PC-3 (cell line): Measurements from ENCODE around the gene LSM2. TPM values are rescaled to one million over a fixed set of nuclear protein-coding genes. Genes with fewer than 3 reads are reported as not detected.
A peak's percentile ranks its signal among the peaks of the same experiment; 100 is the strongest.

Source experiments
- ATAC-seq: fragments of 200-7000 bp; cut with Tn5 transposase; 2 replicates; pipeline ENCODE4 v1.9.1; 2020; ENCODE audit warnings: mild to moderate bottlenecking, moderate library complexity
- BruUV-seq: library from RNA; stranded (reverse); fragments of 400-500 nt; replicated peaks from 2 replicates; lab custom pipeline; 2021; lab: Mats Ljungman, UMichigan
- CTCF ChIA-PET: fragments of 300-600 bp; sonication (Branson Sonifier 250); formaldehyde crosslinking; loops from one replicate; lab custom pipeline; 2022; ENCODE audit warnings: antibody characterized with exemption; lab: Charles Lee
- POLR2A ChIA-PET: fragments of 300-600 bp; sonication (Branson Sonifier 250); formaldehyde crosslinking; loops from one replicate; lab custom pipeline; 2022; ENCODE audit warnings: antibody characterized with exemption; ENCODE audit not compliant: unreplicated experiment; lab: Charles Lee
- DNase-seq: peaks from one replicate; pipeline ENCODE4 v3.0.0-alpha.2; 2015
- H2AFZ ChIP-seq: fragments of 300-600 bp; sonication (generic); 2 replicates; pipeline ENCODE4 v1.6.0; 2016; ENCODE audit warnings: antibody characterized with exemption, low read length
- H3F3A ChIP-seq: fragments of 300-600 bp; sonication (generic); one replicate; pipeline ENCODE4 v1.6.0; 2017; ENCODE audit warnings: antibody characterized with exemption, low read length, control low read depth, mild to moderate bottlenecking; ENCODE audit not compliant: unreplicated experiment
- H3K27ac ChIP-seq: fragments of 300-600 bp; sonication (generic); 2 replicates; pipeline ENCODE4 v1.5.1; 2016; ENCODE audit warnings: mild to moderate bottlenecking, low read length
- H3K27me3 ChIP-seq: fragments of 300-600 bp; sonication (generic); 2 replicates; pipeline ENCODE4 v1.6.1; 2016; ENCODE audit warnings: low read length, mixed read lengths
- H3K36me3 ChIP-seq: fragments of 300-600 bp; sonication (generic); 2 replicates; pipeline ENCODE4 v1.6.1; 2016; ENCODE audit warnings: low read depth, mixed run types, low read length, mixed read lengths
- H3K4me1 ChIP-seq: fragments of 300-600 bp; sonication (generic); 2 replicates; pipeline ENCODE4 v1.5.1; 2016; ENCODE audit warnings: low read length; ENCODE audit not compliant: insufficient read depth
- H3K4me2 ChIP-seq: fragments of 300-600 bp; sonication (generic); 2 replicates; pipeline ENCODE4 v1.6.0; 2016; ENCODE audit warnings: low read length
- H3K4me3 ChIP-seq: fragments of 300-600 bp; sonication (generic); 2 replicates; pipeline ENCODE4 v1.5.1; 2016; ENCODE audit warnings: mild to moderate bottlenecking, low read length, mixed read lengths
- H3K79me2 ChIP-seq: fragments of 300-600 bp; sonication (generic); 2 replicates; pipeline ENCODE4 v1.6.1; 2017; ENCODE audit warnings: low read length, mixed read lengths
- H3K9ac ChIP-seq: fragments of 300-600 bp; sonication (generic); 2 replicates; pipeline ENCODE4 v1.6.0; 2016; ENCODE audit warnings: mild to moderate bottlenecking, low read length
- H3K9me2 ChIP-seq: fragments of 300-600 bp; sonication (generic); replicated peaks from 2 replicates; pipeline ENCODE4 v1.6.1; 2016; ENCODE audit warnings: mixed run types, low read length, mixed read lengths
- H3K9me3 ChIP-seq: fragments of 300-600 bp; sonication (generic); 2 replicates; pipeline ENCODE4 v1.6.1; 2016; ENCODE audit warnings: low read length, mixed read lengths
- H4K20me1 ChIP-seq: fragments of 300-600 bp; sonication (generic); 2 replicates; pipeline ENCODE4 v1.6.1; 2016; ENCODE audit warnings: low read length, mixed read lengths
- CTCF ChIP-seq: fragments of 300-600 bp; sonication (generic); conservative IDR thresholded peaks from 2 replicates; pipeline ENCODE4 v1.5.1; 2017; ENCODE audit warnings: antibody characterized with exemption, low read depth, mild to moderate bottlenecking, low read length
- EZH2 ChIP-seq: fragments of 300-600 bp; sonication (generic); IDR thresholded peaks from one replicate; pipeline ENCODE4 v1.6.1; 2017; ENCODE audit warnings: antibody characterized with exemption, mild to moderate bottlenecking, low read length; ENCODE audit not compliant: unreplicated experiment
- EZH2phosphoT487 ChIP-seq: fragments of 300-600 bp; sonication (generic); IDR thresholded peaks from 2 replicates; pipeline ENCODE4 v1.6.1; 2018; ENCODE audit warnings: mild to moderate bottlenecking, antibody characterized with exemption, low read length, borderline replicate concordance
- intact Hi-C: fragments of 100-400 bp; cut with micrococcal nuclease; formaldehyde crosslinking; loops from 2 replicates; pipeline ENCODE4 v1.9.0; 2023
- total RNA-seq: library from RNA; depleted of rRNA; stranded (reverse); fragments of >200 nt; gene quantifications from 2 replicates; pipeline ENCODE4 v1.2.3, GENCODE V29; 2014

LSM2 gene
- total RNA-seq, 1 experiment from 2014 or later = 143 TPM

GRCh38 chr6:31797588-31797987, 9.2 kb downstream of the LSM2 start:
- Histone ChIP-seq H3K4me2 (no peak overlapping the region), H3K9ac (no peak overlapping the region), H2AFZ (no peak overlapping the region), H3K9me3 (no peaks in the 10 kb centered on the region), H3K27ac (no peak overlapping the region), H3K36me3 (peaks cover 3% of the 10 kb centered on the region; the same call in 1 of the 2 replicates), H3K4me1 (peaks cover 16% of the 10 kb centered on the region), H4K20me1 (no peaks in the 10 kb centered on the region), H3K4me3 (no peak overlapping the region), H3K79me2 (peaks cover 27% of the 10 kb centered on the region), H3K27me3 (no peaks in the 10 kb centered on the region), H3F3A (no peaks in the 10 kb centered on the region), H3K9me2 (no peaks in the 10 kb centered on the region)
- intact Hi-C loops = no loop called here
- BruUV-seq = no TSS peak
- no peak for DNase-seq
- no peak for TF ChIP-seq EZH2phosphoT487
- no peak for TF ChIP-seq EZH2
- no peak for TF ChIP-seq CTCF
- no peak for ATAC-seq
- ChIA-PET CTCF (no interaction called here), POLR2A (no interaction called here)

GRCh38 chr6:31796993-31797385, 9.8 kb downstream of the LSM2 start:
- intact Hi-C loops = no loop called here
- Histone ChIP-seq H3K36me3 (peaks cover 6% of the 10 kb centered on the region), H3K4me2 (no peak overlapping the region), H3K9me2 (no peaks in the 10 kb centered on the region), H3K79me2 (peaks cover 33% of the 10 kb centered on the region), H2AFZ (no peak overlapping the region), H3K9me3 (no peaks in the 10 kb centered on the region), H3F3A (no peaks in the 10 kb centered on the region), H3K27me3 (no peaks in the 10 kb centered on the region), H3K4me3 (no peak overlapping the region), H4K20me1 (no peaks in the 10 kb centered on the region), H3K27ac (no peak overlapping the region), H3K4me1 (peaks cover 22% of the 10 kb centered on the region), H3K9ac (no peak overlapping the region)
- TF ChIP-seq EZH2phosphoT487 (no peak), CTCF (no peak), EZH2 (no peak)
- DNase-seq (no peak), ATAC-seq (no peak)
- ChIA-PET CTCF (no interaction called here), POLR2A (interaction anchor here (0.6 kb wide), 2 partner anchors 29 to 30 kb away, joined by 4 to 14 read pairs; partner anchors contain the start of gene HSPA1B)
- BruUV-seq = no TSS peak

GRCh38 chr6:31795616-31796298, 11.0 kb downstream of the LSM2 start, which contains the start of gene VARS1:
Gene VARS1 (minus strand): TSS chr6:31795752. CDS start chr6:31795217, 535 bp downstream.
- POLR2A ChIA-PET = interaction anchor here (0.7 to 0.9 kb wide), 4 partner anchors 18 to 35 kb away, joined by 3 to 6 read pairs (median 4); partner anchors contain the start of genes HSPA1A, HSPA1B, HSPA1L and VWA7
- intact Hi-C loops = loop anchor here (2.0 kb wide), 2 partner anchors 19 to 35 kb away; partner anchors contain the start of genes HSPA1A and HSPA1L
- TF ChIP-seq EZH2phosphoT487 (no peak), CTCF (peak; percentile 70)
- H3F3A ChIP-seq = no peaks in the 10 kb centered on the region
- DNase-seq (peak; percentile 90), ATAC-seq (peak; percentile 74)
- H4K20me1 ChIP-seq = no peaks in the 10 kb centered on the region
- H2AFZ ChIP-seq = peak within 1 kb of the TSS; percentile 91
- CTCF ChIA-PET = interaction anchor here (0.6 to 1.1 kb wide), 4 partner anchors 11 to 61 kb away, joined by 3 to 8 read pairs (median 4); partner anchors contain the start of genes HSPA1B and LSM2
- no peaks in the 10 kb centered on the region for H3K27me3 ChIP-seq
- H3K9me2 ChIP-seq = no peaks in the 10 kb centered on the region
- BruUV-seq = no TSS peak
- H3K27ac ChIP-seq = peak within 1 kb of the TSS; percentile 84
- peak within 1 kb of the TSS; percentile 87 for H3K4me3 ChIP-seq
- H3K79me2 ChIP-seq = peaks cover 44% of the 10 kb centered on the region
- peak within 1 kb of the TSS; percentile 95 for H3K4me2 ChIP-seq
- H3K36me3 ChIP-seq = peaks cover 14% of the 10 kb centered on the region
- no peaks in the 10 kb centered on the region for H3K9me3 ChIP-seq
- H3K9ac ChIP-seq = peak within 1 kb of the TSS; percentile 99
- H3K4me1 ChIP-seq = peaks cover 24% of the 10 kb centered on the region
